Mucosa of descending colon (tissue), 3 donors: ENCODE measurements around the gene SPTBN5. TPM values are rescaled to one million over a fixed set of nuclear protein-coding genes. Genes with fewer than 3 reads are reported as not detected.
A peak's percentile ranks its signal among the peaks of the same experiment; 100 is the strongest.

Source experiments
- ATAC-seq: fragments of 200-7000 bp; cut with Tn5 transposase; one replicate; pipeline ENCODE4 v1.9.1; 2020; ENCODE audit warnings: mild to moderate bottlenecking, moderate library complexity
- DNase-seq, 3 donors: peaks; one replicate each; pipeline ENCODE4 v3.0.0-alpha.2; 2020
- H3K36me3 ChIP-seq: fragments of 200-600 bp; one replicate; pipeline ENCODE4 v1.8.0; 2021; ENCODE audit warnings: low read depth, mild to moderate bottlenecking
- H3K4me1 ChIP-seq: fragments of 200-600 bp; one replicate; pipeline ENCODE4 v1.8.0; 2021; ENCODE audit warnings: low read depth, mild to moderate bottlenecking
- H3K4me3 ChIP-seq: fragments of 200-600 bp; one replicate; pipeline ENCODE4 v1.8.0; 2021; ENCODE audit warnings: mild to moderate bottlenecking
- H3K9me3 ChIP-seq: fragments of 200-600 bp; one replicate; pipeline ENCODE4 v1.8.0; 2021; ENCODE audit warnings: mild to moderate bottlenecking
- CTCF ChIP-seq: fragments of 200-600 bp; IDR thresholded peaks from one replicate; pipeline ENCODE4 v1.8.0; 2022; ENCODE audit warnings: antibody characterized with exemption, mild to moderate bottlenecking
- intact Hi-C, 2 donors: fragments of 100-400 bp; cut with DNase I in 1 of 2; cut with micrococcal nuclease in 1 of 2; formaldehyde crosslinking; loops; one replicate each; pipeline versions ENCODE4 v1.11.0 to v1.11.1; 2022; cut with DNase I, micrococcal nuclease
- total RNA-seq, 3 donors: library from RNA; stranded (reverse); fragmentation: NEBNext Ultra II Directional in 2 of 3; extraction: Animal tissue kit (Norgen Biotek cat#: 25700) in 2 of 3; gene quantifications; one replicate each; pipeline versions ENCODE4 v1.2.1 to v1.2.4, GENCODE V29; 2021 to 2023
- donor health status: DM: no; HTN: no; CAD: no; lungs with moderate emphysema.
- donor health status: DM: no; HTN: no; CAD: no.
- donor health status: DM: no; HTN: yes; CAD: no.

SPTBN5 gene
- total RNA-seq, 3 donors from 2014 or later: 0.36 to 2.2 (median 0.87) TPM

GRCh38 chr15:41919954-41920538 lies 26.2 kb upstream of the SPTBN5 start:
- no peak for TF ChIP-seq CTCF
- no peaks in the 10 kb centered on the region for H3K9me3 ChIP-seq
- no peaks in the 10 kb centered on the region for H3K36me3 ChIP-seq
- intact Hi-C loops: no loop called here
- DNase-seq (no peak), ATAC-seq (no peak)
- peaks cover 12% of the 10 kb centered on the region for H3K4me1 ChIP-seq
- no peak overlapping the region for H3K4me3 ChIP-seq

- Histone ChIP-seq H3K9me3 (no peaks in the 10 kb centered on the region), H3K4me1 (peaks cover 12% of the 10 kb centered on the region), H3K4me3 (no peak overlapping the region), H3K36me3 (no peaks in the 10 kb centered on the region)
- DNase-seq (no peak), ATAC-seq (no peak)
- intact Hi-C loops: no loop called here
- no peak for TF ChIP-seq CTCF
Observed at GRCh38 chr15:41919201-41919820, 25.5 kb upstream of the SPTBN5 start.

- no peak for TF ChIP-seq CTCF
- intact Hi-C loops: no loop called here
- no peak overlapping the region for H3K4me3 ChIP-seq
- H3K4me1 ChIP-seq: peaks cover 12% of the 10 kb centered on the region
- DNase-seq: no peak
- ATAC-seq: no peak
- no peaks in the 10 kb centered on the region for H3K36me3 ChIP-seq
- no peaks in the 10 kb centered on the region for H3K9me3 ChIP-seq
Observed at GRCh38 chr15:41918506-41919126, 24.8 kb upstream of the SPTBN5 start.

GRCh38 chr15:41917767-41918430 lies 24.0 kb upstream of the SPTBN5 start:
- DNase-seq: no peak
- Histone ChIP-seq H3K9me3 (no peaks in the 10 kb centered on the region), H3K4me3 (no peak overlapping the region), H3K4me1 (peaks cover 12% of the 10 kb centered on the region), H3K36me3 (no peaks in the 10 kb centered on the region)
- ATAC-seq: peak; percentile 91
- intact Hi-C loops: no loop called here
- no peak for TF ChIP-seq CTCF

GRCh38 chr15:41915255-41915994 lies 21.6 kb upstream of the SPTBN5 start:
- intact Hi-C loops: no loop called here
- Histone ChIP-seq H3K4me3 (no peak overlapping the region), H3K9me3 (no peaks in the 10 kb centered on the region), H3K36me3 (no peaks in the 10 kb centered on the region), H3K4me1 (peaks cover 3% of the 10 kb centered on the region)
- no peak for ATAC-seq
- no peak for TF ChIP-seq CTCF
- no peak for DNase-seq
